K562 (cell line): ENCODE data around the gene ISG20L2. TPM values are rescaled to one million over a fixed set of nuclear protein-coding genes. Genes with fewer than 3 reads are reported as not detected.

Source experiments
- ARID3A ChIP-seq: IDR thresholded peaks from 2 replicates; pipeline ENCODE4 v1.6.1; 2012; ENCODE audit warnings: low read depth, low read length, improper control_type of control experiment, borderline replicate concordance
- BHLHE40 ChIP-seq: IDR thresholded peaks from 2 replicates; pipeline ENCODE4 v1.6.1; 2011; ENCODE audit warnings: low read length, improper control_type of control experiment
- FOXK1 ChIP-seq: sonication (generic); formaldehyde crosslinking; IDR thresholded peaks from 2 replicates; pipeline ENCODE4 v1.8.0; 2022; ENCODE audit warnings: missing genetic modification reagents, mild to moderate bottlenecking, borderline replicate concordance
- MLLT1 ChIP-seq, 2 experiments: fragments of 450-650 bp; IDR thresholded peaks; 2 replicates each; pipeline ENCODE4 v1.6.1; 2016
- SREBF1 ChIP-seq: fragments of 150-350 bp; IDR thresholded peaks from 2 replicates; pipeline ENCODE4 v1.6.1; 2014; ENCODE audit warnings: antibody characterized with exemption, low read depth, low read length, borderline replicate concordance
- SREBF2 ChIP-seq: sonication (generic); formaldehyde crosslinking; IDR thresholded peaks from 2 replicates; pipeline ENCODE4 v1.4.0; 2020; ENCODE audit warnings: mild to moderate bottlenecking, missing genetic modification reagents
- ZNF121 ChIP-seq: sonication (generic); formaldehyde crosslinking; conservative IDR thresholded peaks from 2 replicates; pipeline ENCODE4 v1.8.0; 2022; ENCODE audit warnings: missing genetic modification reagents
- ZNF445 ChIP-seq: fragments of 250-450 bp; sonication (Bioruptor Pico); IDR thresholded peaks from 2 replicates; pipeline ENCODE4 v1.4.0; 2020; ENCODE audit warnings: low read depth, mild to moderate bottlenecking, moderate library complexity
- polyA plus RNA-seq, 8 experiments: library from polyadenylated mRNA; depleted of rRNA in 4 of 8; stranded (reverse) in 5 of 8; unstranded in 3 of 8; fragments of >200 nt; fragmentation: Nextera tagmentation in 2 of 8; fragmentation: Illumina TruSeq in 1 of 8; extraction: Ambion mirVana in 2 of 8; extraction: Trizol in 1 of 8; gene quantifications; 2 replicates each; pipeline versions ENCODE4 v1.2.1 to v1.2.3, GENCODE V29; 2011 to 2014; ENCODE audit warnings: inconsistent platforms in 1 of 8, missing spikeins in 1 of 8
- total RNA-seq, 7 experiments: library from RNA; depleted of rRNA in 6 of 7; stranded (reverse); fragments of >200 nt in 6 of 7; fragmentation: Illumina TruSeq in 2 of 7; extraction: Trizol in 2 of 7; gene quantifications; 2 replicates each; pipeline versions ENCODE4 v1.2.1 to v1.2.3, GENCODE V29; 2011 to 2021; ENCODE audit warnings: low replicate concordance in 1 of 7
- TF ChIP-seq, protein P1 (sequence below): sonication (generic); formaldehyde crosslinking; IDR thresholded peaks from 2 replicates; pipeline ENCODE4 v1.9.0; 2022; ENCODE audit warnings: mild to moderate bottlenecking, missing genetic modification reagents
- TF ChIP-seq, protein P2 (sequence below), 2 experiments: fragments of 450-650 bp; formaldehyde crosslinking in 1 of 2; IDR thresholded peaks; 2 replicates each; pipeline versions ENCODE4 v1.4.0 to v1.6.1; 2014 to 2020; ENCODE audit warnings: mild to moderate bottlenecking in 2 of 2, borderline replicate concordance in 1 of 2, low read depth in 1 of 2
- TF ChIP-seq, protein P3 (sequence below), 2 experiments: fragments of 200-800 bp in 1 of 2; sonication (Bioruptor generic) in 1 of 2; sonication (generic) in 1 of 2; formaldehyde crosslinking in 1 of 2; IDR thresholded peaks in 1 of 2; conservative IDR thresholded peaks in 1 of 2; 2 replicates each; pipeline versions ENCODE4 v1.5.0 to v1.6.1; 2016 to 2020; ENCODE audit warnings: missing compliant biosample characterization in 1 of 2, missing genetic modification characterization in 1 of 2, missing genetic modification reagents in 1 of 2

ISG20L2 gene
- total and polyA plus RNA-seq, 9 of the 15 experiments (the other 6 are each of a cell fraction or from before 2014, with no cell fraction given) = 21.3 to 130 (median 50.3) TPM

DNA sequence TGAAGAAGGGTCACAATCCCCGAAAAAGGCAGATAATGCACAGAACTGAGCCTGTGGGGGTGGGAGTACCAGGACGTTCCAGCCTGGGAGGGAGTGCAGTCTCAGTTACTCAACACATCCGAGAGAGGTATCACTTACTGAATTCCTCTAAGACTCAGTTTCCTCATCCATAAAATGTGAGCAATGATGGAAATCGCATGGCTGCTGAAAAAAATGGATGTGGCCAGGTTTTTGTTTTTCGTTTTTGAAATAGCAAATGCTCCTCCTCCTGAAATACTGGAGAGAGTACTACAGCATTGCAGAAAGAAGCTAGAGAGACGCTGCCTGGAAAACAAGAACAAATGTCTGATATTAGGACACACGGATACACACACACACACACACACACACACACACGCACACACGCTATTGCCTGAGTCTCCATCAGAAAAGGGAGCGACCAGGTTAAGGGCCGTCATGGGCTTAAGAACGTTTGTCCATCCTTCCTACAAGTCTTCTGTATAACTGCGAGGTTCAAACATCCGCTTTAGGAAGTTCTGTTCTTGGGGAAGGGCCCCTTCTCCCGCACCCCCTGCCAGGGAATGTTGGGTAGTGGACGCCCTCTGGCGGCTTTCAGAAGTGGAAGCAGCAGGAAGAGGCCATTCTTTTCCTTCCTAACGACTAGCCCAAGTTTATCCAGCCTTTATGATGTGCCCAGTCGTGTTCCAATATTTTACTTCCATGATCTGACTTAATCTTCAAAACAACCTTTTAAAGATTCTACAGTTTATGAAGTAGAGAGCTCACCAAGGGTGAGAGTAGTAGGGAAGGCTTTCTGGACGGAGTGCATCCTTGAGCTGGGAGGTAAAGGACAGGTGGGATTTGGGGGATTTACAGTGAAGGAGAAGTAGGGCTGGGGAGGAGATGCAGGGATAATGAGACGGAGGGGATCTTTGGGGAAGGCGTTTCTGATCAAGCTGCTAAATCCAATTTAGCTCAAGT, 50.7 kb downstream of the ISG20L2 start (continued):
- no peak for TF ChIP-seq MLLT1 (IDR thresholded peaks at IDR 0.05)
- TF ChIP-seq SREBF1 = no peak
- peak; percentile 30; the same call in 1 of the 2 replicates for TF ChIP-seq BHLHE40
- TF ChIP-seq SREBF2 (CRISPR knock-in tag) = no peak
- TF ChIP-seq, protein P1, sequence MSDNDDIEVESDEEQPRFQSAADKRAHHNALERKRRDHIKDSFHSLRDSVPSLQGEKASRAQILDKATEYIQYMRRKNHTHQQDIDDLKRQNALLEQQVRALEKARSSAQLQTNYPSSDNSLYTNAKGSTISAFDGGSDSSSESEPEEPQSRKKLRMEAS (CRISPR knock-in tag) = no peak
- TF ChIP-seq ARID3A = no peak
- TF ChIP-seq, protein P2, sequence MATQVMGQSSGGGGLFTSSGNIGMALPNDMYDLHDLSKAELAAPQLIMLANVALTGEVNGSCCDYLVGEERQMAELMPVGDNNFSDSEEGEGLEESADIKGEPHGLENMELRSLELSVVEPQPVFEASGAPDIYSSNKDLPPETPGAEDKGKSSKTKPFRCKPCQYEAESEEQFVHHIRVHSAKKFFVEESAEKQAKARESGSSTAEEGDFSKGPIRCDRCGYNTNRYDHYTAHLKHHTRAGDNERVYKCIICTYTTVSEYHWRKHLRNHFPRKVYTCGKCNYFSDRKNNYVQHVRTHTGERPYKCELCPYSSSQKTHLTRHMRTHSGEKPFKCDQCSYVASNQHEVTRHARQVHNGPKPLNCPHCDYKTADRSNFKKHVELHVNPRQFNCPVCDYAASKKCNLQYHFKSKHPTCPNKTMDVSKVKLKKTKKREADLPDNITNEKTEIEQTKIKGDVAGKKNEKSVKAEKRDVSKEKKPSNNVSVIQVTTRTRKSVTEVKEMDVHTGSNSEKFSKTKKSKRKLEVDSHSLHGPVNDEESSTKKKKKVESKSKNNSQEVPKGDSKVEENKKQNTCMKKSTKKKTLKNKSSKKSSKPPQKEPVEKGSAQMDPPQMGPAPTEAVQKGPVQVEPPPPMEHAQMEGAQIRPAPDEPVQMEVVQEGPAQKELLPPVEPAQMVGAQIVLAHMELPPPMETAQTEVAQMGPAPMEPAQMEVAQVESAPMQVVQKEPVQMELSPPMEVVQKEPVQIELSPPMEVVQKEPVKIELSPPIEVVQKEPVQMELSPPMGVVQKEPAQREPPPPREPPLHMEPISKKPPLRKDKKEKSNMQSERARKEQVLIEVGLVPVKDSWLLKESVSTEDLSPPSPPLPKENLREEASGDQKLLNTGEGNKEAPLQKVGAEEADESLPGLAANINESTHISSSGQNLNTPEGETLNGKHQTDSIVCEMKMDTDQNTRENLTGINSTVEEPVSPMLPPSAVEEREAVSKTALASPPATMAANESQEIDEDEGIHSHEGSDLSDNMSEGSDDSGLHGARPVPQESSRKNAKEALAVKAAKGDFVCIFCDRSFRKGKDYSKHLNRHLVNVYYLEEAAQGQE (IDR thresholded peaks at IDR 0.05; ENCODE audit: borderline replicate concordance) = peak; percentile 96
- TF ChIP-seq, protein P2 (CRISPR knock-in tag; IDR thresholded peaks at IDR 0.05; ENCODE audit: low read depth) = no peak
- TF ChIP-seq ZNF121 (CRISPR knock-in tag) = no peak
- TF ChIP-seq, protein P3, sequence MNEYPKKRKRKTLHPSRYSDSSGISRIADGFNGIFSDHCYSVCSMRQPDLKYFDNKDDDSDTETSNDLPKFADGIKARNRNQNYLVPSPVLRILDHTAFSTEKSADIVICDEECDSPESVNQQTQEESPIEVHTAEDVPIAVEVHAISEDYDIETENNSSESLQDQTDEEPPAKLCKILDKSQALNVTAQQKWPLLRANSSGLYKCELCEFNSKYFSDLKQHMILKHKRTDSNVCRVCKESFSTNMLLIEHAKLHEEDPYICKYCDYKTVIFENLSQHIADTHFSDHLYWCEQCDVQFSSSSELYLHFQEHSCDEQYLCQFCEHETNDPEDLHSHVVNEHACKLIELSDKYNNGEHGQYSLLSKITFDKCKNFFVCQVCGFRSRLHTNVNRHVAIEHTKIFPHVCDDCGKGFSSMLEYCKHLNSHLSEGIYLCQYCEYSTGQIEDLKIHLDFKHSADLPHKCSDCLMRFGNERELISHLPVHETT (CRISPR knock-in tag; conservative IDR thresholded peaks at IDR 0.05 in 1 of 2, IDR thresholded peaks at IDR 0.05 in 1 of 2) = 0 out of 4 replicates have a peak, but pooled peaks of 1 of the 2 experiments have one; percentile 19
- TF ChIP-seq ZNF445 (CRISPR knock-in tag) = no peak
- no peak for TF ChIP-seq FOXK1
